Testis (tissue), 2 donors: Measurements from ENCODE around the gene IL4I1.

ENCODE experiments used
- CTCF ChIP-seq, 3 experiments: fragments of 450-650 bp in 2 of 3; fragments of 200-600 bp in 1 of 3; sonication (generic) in 1 of 3; IDR thresholded peaks; one replicate each; pipeline ENCODE4 v1.5.1; 2016 to 2019; ENCODE audit warnings: antibody characterized with exemption in 3 of 3, mild to moderate bottlenecking in 2 of 3, moderate library complexity in 1 of 3
- POLR2A ChIP-seq: fragments of 450-650 bp; IDR thresholded peaks from one replicate; pipeline ENCODE4 v1.6.1; 2017; ENCODE audit warnings: antibody characterized with exemption, mild to moderate bottlenecking, moderate library complexity

- no peak for TF ChIP-seq CTCF (IDR thresholded peaks at IDR 0.05)
- TF ChIP-seq POLR2A: no peak
These were observed 9.5 kb downstream of the IL4I1 start for GRCh38 chr19:49887037-49887664.
